AG09319 (cell line): ENCODE data around the gene SREBF1.

Experiments used
- DNase-seq: peaks from one replicate; pipeline ENCODE4 v3.0.0-alpha.2; 2010; ENCODE audit warnings: low read depth; ENCODE audit errors: extremely low read depth
- TF ChIP-seq, protein P1 (sequence below): IDR thresholded peaks from 2 replicates; pipeline ENCODE4 v1.5.1; 2011; ENCODE audit warnings: low read depth, mild to moderate bottlenecking, inconsistent platforms, low read length, moderate library complexity

Gene SREBF1

DNA sequence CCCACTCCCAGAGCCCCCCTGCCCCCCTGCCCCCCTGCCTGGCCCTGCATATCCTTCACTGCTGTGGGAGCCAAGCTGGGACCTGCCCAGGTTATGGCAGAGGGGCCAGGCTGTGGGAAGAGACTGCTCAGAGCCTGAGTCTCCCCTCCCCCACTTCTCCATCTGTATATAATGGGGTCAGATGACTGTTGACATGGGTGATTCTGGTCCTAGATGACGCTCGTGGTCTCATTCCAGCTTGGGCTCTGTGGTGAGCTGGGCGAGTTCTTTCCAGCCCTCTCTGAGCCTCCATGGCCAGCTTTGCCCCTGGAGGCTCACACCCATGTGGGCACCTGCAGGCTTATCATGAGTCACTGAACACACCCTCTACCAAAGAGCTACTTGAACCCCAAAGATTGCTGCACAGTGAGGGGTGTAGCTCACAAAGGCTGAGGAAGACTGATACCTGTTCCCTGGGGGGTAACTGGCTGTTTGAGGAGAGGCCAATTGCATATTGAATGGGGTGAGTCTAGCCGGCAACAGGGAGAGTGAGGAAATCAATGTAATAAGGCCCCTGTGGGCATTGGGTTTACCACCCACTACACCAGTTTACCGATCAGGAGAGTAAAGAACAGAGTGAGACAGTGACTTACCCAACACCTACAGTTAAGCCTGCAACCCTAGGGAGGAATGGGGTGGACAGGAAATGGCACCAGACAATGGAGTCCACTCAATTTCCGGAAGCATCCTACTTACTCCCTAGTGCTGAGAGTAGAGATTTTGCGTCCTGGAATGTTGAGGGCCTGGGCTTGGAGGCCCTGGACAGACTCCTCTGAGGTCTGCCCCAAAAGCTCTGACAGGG lies 4.2 kb upstream of the SREBF1 start:
- DNase-seq: no peak
- TF ChIP-seq, protein P1, sequence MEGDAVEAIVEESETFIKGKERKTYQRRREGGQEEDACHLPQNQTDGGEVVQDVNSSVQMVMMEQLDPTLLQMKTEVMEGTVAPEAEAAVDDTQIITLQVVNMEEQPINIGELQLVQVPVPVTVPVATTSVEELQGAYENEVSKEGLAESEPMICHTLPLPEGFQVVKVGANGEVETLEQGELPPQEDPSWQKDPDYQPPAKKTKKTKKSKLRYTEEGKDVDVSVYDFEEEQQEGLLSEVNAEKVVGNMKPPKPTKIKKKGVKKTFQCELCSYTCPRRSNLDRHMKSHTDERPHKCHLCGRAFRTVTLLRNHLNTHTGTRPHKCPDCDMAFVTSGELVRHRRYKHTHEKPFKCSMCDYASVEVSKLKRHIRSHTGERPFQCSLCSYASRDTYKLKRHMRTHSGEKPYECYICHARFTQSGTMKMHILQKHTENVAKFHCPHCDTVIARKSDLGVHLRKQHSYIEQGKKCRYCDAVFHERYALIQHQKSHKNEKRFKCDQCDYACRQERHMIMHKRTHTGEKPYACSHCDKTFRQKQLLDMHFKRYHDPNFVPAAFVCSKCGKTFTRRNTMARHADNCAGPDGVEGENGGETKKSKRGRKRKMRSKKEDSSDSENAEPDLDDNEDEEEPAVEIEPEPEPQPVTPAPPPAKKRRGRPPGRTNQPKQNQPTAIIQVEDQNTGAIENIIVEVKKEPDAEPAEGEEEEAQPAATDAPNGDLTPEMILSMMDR: no peak

DNA sequence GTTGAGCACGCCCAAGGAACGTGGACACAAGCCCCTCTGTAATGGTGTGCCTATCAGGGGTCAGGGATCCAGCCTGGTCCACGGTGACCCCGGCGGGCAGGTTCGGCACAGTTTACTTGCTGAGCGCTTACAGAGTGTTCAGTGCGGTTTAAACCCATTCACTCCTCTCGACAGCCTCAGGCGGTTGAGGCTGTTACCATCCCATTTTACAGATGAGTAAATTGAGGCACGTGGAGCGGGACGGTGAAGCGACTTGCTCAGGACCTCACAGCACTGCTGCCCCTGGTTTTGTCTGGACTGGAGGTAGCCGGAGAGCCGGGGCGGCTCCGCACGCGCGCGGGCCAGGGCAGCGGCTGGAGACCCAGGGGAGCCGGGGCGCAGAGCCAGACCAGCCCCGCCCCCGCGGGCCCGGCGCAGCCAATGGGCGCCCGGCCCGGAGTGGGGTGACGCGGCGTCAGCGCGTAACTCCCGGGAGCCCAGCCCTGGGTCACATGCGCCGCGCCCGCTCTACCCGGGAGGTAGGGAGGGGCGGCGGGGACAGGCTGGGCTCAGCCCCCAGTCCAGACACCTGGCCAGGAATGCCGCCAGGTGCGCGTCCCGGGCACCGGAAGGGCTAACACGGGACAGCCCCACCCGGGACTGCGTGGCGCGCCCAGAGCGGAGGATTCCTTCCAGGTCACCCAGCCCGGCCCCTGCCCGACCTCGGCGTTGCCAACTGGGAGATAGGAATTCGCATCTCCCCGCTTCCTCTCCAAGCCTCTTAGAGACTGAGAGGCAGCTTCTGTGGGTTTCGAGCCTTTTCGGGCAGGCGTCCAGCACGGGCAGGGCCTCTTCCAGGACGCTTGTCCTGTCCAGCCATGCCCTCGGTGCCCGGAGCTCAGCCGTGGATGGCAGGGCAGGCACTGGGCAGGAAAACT lies 3.3 kb upstream of the SREBF1 start:
- TF ChIP-seq, protein P1: no peak
- peak; percentile 59 for DNase-seq

DNA sequence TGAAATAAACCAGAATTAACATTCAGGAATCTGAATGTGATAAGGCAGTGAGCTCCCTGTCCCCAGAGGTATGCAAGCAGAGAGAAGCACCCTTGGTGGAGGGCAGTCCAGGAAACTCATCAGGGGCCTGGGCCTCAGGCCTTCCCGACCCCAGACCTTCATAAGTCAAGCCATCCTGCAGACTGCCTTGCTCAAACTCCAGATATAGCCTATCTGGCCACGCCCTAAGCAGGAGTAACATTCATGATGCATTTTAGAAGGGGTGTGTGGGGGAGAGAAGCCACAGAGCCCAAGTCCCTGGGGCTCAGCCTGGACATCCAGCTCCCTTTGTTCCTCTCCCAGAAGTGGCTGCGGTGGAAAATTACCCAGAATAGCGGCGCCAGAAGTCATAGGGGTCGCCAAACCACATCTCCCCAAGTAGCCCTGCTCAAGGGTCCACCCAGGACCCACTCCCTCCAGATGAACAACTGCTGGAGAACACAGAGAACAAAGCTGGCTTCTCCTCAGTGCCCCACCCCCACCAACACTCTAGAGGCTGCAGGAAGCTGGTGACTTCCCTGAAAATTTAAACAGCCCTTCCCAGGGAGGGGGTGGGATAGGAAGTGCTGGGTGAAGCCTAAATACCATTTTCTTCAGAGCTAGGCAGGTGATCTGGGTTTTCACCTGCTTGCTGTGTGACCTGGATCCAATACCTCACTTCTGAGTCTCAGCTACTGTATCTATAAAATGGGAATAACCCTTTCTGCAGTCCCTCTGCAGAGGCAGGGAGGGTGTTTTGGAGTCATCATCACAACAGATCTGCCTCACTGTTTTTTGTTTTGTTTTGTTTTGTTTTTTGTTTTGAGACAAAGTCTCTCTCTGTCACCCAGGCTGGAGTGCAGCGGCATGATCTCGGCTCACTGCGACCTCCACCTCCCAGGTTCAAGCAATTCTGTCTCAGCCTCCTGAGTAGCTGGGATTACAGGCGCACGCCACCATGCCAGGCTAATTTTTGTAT lies 1.5 kb upstream of the SREBF1 start:
- DNase-seq: no peak
- TF ChIP-seq, protein P1: no peak

DNA sequence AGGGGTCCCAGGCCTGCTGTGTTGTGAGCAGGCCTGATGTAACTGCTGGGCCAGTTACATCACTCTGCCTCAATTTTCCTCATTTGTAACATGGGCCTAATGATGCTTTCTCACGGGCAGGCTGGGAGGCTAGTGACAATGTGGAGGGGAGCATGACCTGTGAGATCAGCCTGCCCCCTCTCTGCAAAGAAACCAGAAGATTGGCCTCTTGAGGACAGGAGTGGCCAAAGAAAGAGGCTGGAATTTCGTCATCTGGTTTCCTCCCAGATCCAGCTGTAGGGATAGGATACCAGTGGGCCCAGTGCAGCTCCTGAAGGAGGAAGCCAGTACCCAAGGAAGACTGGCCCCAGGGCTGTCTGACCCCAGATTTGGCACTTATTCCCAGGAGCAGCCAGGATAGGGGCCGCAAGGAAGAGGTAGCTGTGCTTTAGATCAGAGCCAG lies 615 bp upstream of the SREBF1 start:
- TF ChIP-seq, protein P1: peak; percentile 3
- peak; percentile 66 for DNase-seq

DNA sequence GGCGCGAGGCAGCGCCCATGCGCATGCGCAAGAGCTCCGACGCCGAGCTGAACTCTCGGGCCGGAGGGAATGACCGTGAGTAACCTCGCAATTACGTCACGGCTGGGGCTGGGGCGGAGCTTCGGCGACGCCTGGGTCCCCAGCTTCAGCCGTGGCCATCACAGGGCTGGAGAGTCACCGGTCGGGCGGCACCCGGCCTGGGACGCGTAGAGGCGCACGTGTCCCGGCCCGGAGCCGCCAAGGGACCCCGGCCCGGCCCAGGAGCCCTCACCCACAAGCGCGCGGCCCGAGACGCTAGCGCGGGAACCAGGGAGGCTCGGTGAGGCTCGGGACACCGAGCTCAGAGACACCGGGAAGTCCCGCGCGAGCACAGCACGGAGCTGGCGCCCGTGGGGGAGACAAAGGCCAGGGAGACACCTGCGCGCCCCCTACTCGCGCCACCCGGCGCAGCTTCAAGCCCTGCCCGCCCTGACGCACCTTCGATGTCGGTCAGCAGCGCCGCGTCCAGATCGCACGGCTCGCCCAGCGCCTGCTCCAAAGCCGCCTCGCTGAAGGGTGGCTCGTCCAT lies 452 bp downstream of the SREBF1 start:
- TF ChIP-seq, protein P1: no peak
- DNase-seq: peak; percentile 78

DNA sequence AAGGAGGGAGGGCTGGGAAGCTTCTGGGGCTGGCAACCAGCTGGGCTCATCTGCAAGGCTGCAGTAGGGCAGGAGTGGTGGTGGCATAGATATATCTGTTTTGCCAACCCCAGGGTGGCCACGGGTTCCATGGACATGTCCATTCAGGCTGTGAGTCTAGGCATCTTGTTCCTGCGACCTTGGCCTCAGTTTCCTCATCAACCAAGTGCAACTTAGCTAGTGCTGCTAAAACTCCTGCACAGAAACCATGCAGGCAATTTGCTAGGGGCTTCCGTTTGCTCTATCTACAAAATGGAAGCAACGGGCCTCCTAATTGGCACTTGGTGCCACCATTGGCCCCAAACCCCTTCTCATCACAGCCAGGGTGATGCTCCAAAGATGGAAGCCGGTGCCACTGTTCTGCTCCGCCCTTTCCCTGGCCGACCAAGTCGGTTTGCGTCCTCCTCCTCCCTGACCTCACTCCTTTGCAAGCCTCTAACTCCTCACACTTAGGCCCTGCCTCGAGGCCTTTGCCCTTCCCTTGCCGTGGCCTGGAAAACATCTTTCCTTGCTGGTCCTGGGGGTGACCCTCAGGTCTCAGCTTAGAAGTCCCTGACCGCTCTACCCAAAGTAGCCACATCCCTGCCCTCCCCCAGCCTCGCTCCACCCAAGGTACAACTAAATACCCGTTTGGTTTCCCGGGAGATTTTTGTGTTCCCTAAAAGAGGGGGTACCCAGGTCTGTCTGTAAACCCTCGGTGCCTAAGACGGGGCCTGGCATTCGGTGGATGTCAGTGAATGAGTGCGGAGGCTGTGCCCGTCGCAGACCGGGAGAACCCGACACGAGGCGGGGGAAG lies 1.2 kb downstream of the SREBF1 start:
- TF ChIP-seq, protein P1: no peak
- DNase-seq: no peak
